Astrocyte of the hippocampus (primary cell): Measurements from ENCODE around the gene GRIPAP1.

Experiments
- DNase-seq: peaks from one replicate; pipeline ENCODE4 v3.0.0; 2011; ENCODE audit warnings: low read depth, low spot score

GRIPAP1 gene

GRCh38 chrX:49002091-49002935 is at the start of gene GRIPAP1:
GRIPAP1 (minus strand) TSS chrX:49002264; CDS start chrX:49002229, 35 bp downstream.
- peak; percentile 93 for DNase-seq

- DNase-seq: no peak
Observed at GRCh38 chrX:49043987-49044281, 41.9 kb upstream of the GRIPAP1 start.

- peak; percentile 98 for DNase-seq
Observed at GRCh38 chrX:49043220-49043986, 41.3 kb upstream of the GRIPAP1 start, which contains the start of gene TFE3. TFE3 (minus strand) TSS chrX:49043357; CDS start chrX:49043226, 131 bp downstream.

- no peak for DNase-seq
Observed at GRCh38 chrX:49042581-49043219, 40.6 kb upstream of the GRIPAP1 start.

GRCh38 chrX:49041744-49042580 is 39.9 kb upstream of the GRIPAP1 start:
- DNase-seq: peak; percentile 45

GRCh38 chrX:49040376-49040955 is 38.4 kb upstream of the GRIPAP1 start:
- DNase-seq: peak; percentile 25

- peak; percentile 93 for DNase-seq
Observed at GRCh38 chrX:49039598-49040375, 37.7 kb upstream of the GRIPAP1 start.

- peak; percentile 21 for DNase-seq
Observed at GRCh38 chrX:49037883-49038475, 35.9 kb upstream of the GRIPAP1 start.

GRCh38 chrX:49030283-49030682 is 28.2 kb upstream of the GRIPAP1 start:
- no peak for DNase-seq

GRCh38 chrX:49029876-49030275 is 27.8 kb upstream of the GRIPAP1 start:
- no peak for DNase-seq

- DNase-seq: no peak
Observed at GRCh38 chrX:49019599-49020249, 17.7 kb upstream of the GRIPAP1 start.

- DNase-seq: no peak
Observed at GRCh38 chrX:49019050-49019449, 17.0 kb upstream of the GRIPAP1 start.

- no peak for DNase-seq
Observed at GRCh38 chrX:49003696-49004095, 1.6 kb upstream of the GRIPAP1 start.

- peak; percentile 42 for DNase-seq
Observed at GRCh38 chrX:49001521-49002090, 458 bp downstream of the GRIPAP1 start.

- DNase-seq: no peak
Observed at GRCh38 chrX:49000636-49001035, 1.4 kb downstream of the GRIPAP1 start.

GRCh38 chrX:48999030-48999429 is 3.0 kb downstream of the GRIPAP1 start:
- no peak for DNase-seq

GRCh38 chrX:48998391-48998790 is 3.7 kb downstream of the GRIPAP1 start:
- no peak for DNase-seq

- DNase-seq: no peak
Observed at GRCh38 chrX:48997865-48998264, 4.2 kb downstream of the GRIPAP1 start.

GRCh38 chrX:48997455-48997854 is 4.6 kb downstream of the GRIPAP1 start:
- DNase-seq: no peak
